Measurements from ENCODE around the gene SLIT3.

The SLIT3 gene

DNA sequence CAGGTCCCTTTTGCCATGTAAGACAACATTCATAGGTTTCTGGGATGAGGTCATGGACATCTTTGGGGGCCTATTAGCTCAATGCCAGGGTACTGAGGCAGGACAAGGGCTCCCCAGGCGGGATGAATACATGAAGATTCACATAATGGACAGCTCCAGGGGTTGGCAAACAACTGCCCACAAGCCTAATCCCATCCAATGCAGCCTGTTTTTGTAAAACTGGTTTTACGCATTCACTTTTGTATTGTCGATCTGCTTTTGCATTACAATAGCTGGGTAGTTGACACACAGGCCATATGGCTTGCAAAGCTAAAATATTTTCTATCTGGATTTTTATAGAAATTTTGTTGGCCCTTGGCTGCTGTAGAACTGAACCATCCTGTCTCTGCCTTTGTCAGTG lies 473.3 kb downstream of the SLIT3 start:
- Histone ChIP-seq H3K36me3 (ENCODE audit: control insufficient read depth, insufficient read depth, low read length) (no peaks in the 10 kb centered on the region), H3K4me3 (replicated peaks; ENCODE audit: low read depth, low read length) (no peak overlapping the region), H3K27me3 (replicated peaks; ENCODE audit: control insufficient read depth, insufficient read depth, low read length) (peaks cover 2% of the 10 kb centered on the region; the same call in 1 of the 2 replicates)
- no peak for DNase-seq (ENCODE audit: extremely low read depth, insufficient read length)
- TF ChIP-seq, protein P1, sequence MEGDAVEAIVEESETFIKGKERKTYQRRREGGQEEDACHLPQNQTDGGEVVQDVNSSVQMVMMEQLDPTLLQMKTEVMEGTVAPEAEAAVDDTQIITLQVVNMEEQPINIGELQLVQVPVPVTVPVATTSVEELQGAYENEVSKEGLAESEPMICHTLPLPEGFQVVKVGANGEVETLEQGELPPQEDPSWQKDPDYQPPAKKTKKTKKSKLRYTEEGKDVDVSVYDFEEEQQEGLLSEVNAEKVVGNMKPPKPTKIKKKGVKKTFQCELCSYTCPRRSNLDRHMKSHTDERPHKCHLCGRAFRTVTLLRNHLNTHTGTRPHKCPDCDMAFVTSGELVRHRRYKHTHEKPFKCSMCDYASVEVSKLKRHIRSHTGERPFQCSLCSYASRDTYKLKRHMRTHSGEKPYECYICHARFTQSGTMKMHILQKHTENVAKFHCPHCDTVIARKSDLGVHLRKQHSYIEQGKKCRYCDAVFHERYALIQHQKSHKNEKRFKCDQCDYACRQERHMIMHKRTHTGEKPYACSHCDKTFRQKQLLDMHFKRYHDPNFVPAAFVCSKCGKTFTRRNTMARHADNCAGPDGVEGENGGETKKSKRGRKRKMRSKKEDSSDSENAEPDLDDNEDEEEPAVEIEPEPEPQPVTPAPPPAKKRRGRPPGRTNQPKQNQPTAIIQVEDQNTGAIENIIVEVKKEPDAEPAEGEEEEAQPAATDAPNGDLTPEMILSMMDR (IDR thresholded peaks at IDR 0.05; ENCODE audit: insufficient read depth, low read length, poor library complexity, severe bottlenecking), result no peak

DNA sequence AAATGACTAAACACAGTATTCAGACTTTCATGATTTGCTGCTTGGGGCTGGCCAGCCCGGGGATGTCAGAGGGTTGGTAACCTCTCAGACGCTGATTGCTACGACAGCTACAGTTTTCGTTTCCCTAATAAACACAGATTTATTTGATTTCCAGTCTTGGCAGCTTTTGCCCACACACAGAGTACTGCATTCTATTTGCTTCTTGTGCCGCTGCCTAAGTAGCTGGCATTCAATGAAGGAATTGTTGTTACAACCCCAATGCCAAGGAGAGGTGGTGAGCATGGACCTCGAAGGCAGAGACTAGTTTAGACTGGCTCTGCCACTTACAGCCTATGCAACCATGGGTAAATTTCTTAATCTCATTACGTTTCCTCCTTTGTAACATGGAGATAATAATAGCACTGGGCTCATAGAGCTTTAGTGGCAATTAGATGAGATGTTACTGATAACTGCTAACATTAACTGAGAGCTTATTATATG lies 474.7 kb downstream of the SLIT3 start:
- no peak for DNase-seq (ENCODE audit: extremely low read depth, insufficient read length)
- Histone ChIP-seq H3K4me3 (replicated peaks; ENCODE audit: low read depth, low read length) (no peak overlapping the region), H3K36me3 (ENCODE audit: control insufficient read depth, insufficient read depth, low read length) (no peaks in the 10 kb centered on the region), H3K27me3 (replicated peaks; ENCODE audit: control insufficient read depth, insufficient read depth, low read length) (peaks cover 2% of the 10 kb centered on the region; the same call in 1 of the 2 replicates)
- TF ChIP-seq, protein P1 (IDR thresholded peaks at IDR 0.05; ENCODE audit: insufficient read depth, low read length, poor library complexity, severe bottlenecking), result no peak

DNA sequence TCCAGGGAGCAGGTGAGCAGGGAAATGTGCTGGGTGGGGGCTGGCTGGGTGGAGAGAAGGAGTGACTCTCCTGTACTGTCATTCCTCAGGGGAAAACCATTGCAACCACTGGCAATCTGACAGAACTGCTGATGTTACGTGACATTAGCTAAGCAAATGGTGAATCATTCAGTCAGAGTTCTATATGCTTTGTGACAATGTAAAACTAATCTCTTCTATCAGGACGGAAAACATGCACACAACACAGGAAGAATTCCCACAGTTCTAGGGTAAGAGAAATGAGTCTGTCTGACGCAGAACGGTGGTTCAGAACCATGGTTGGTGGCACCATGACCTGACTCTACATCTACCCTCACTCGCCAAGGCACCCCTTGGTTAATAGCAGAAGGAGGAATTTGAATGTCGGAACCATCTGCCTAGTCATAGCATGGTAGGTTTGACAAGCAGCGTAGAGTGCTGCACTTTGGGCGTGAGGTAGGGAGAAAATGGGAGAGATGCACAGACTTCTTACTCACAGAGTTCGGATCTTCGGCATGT lies 478.1 kb downstream of the SLIT3 start:
- DNase-seq (ENCODE audit: extremely low read depth, insufficient read length), result no peak
- peaks cover 2% of the 10 kb centered on the region; the same call in 1 of the 2 replicates for H3K27me3 ChIP-seq (replicated peaks; ENCODE audit: control insufficient read depth, insufficient read depth, low read length)
- no peak overlapping the region for H3K4me3 ChIP-seq (replicated peaks; ENCODE audit: low read depth, low read length)

DNA sequence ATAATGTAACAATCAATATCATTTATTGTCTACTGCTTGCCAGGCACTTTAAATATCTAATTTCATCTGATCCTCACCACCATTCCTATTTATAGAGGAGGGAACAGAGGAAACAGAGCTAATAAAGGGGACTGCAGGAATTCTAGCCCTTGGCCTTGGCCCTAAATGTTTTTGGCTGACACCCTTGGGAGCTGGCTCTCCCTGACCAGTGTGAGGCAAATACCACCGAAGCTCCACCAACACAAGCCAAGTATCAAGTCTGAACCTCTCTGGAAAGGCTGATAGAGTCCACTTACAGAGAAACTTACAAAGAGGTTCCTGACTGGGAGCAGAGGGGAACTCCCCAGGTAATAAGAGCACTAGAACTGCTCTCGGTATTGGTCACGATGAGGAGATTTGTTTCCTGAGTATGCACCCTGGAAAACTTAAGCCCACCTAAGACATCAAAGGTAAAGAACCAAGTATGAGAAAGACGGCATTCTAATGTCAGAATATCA lies 478.6 kb downstream of the SLIT3 start:
- TF ChIP-seq, protein P1 (IDR thresholded peaks at IDR 0.05; ENCODE audit: insufficient read depth, low read length, poor library complexity, severe bottlenecking), result no peak

More for the DNA sequence above, 478.1 kb downstream of the SLIT3 start:
- TF ChIP-seq, protein P1 (IDR thresholded peaks at IDR 0.05; ENCODE audit: insufficient read depth, low read length, poor library complexity, severe bottlenecking), result no peak
- no peaks in the 10 kb centered on the region for H3K36me3 ChIP-seq (ENCODE audit: control insufficient read depth, insufficient read depth, low read length)

DNA sequence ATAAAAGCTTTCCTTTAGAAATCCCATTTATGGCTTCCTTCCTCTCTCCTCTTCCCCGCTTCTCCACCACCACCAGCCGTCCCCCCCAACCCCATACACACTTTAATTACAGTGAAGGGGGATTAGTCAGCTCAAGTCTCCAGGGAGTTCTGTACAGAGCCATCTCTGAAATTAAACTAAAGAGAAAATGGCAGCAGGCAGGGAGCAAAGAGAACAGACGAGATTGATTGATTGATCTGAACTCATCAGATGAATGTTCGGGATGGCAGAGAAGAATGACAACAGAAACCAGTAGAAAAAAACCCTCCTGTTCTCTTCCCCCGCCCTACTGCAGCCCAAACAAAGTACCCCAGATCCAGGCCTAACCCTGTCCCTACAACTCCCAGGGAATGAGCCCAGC lies 480.1 kb downstream of the SLIT3 start:
- no peak overlapping the region for H3K4me3 ChIP-seq (replicated peaks; ENCODE audit: low read depth, low read length)
- H3K27me3 ChIP-seq (replicated peaks; ENCODE audit: control insufficient read depth, insufficient read depth, low read length), result peaks cover 2% of the 10 kb centered on the region; the same call in 1 of the 2 replicates
- TF ChIP-seq, protein P1 (IDR thresholded peaks at IDR 0.05; ENCODE audit: insufficient read depth, low read length, poor library complexity, severe bottlenecking), result no peak
- H3K36me3 ChIP-seq (ENCODE audit: control insufficient read depth, insufficient read depth, low read length), result no peaks in the 10 kb centered on the region
- DNase-seq (ENCODE audit: extremely low read depth, insufficient read length), result no peak

More for the DNA sequence above, 478.6 kb downstream of the SLIT3 start:
- Histone ChIP-seq H3K27me3 (replicated peaks; ENCODE audit: control insufficient read depth, insufficient read depth, low read length) (peaks cover 2% of the 10 kb centered on the region; the same call in 1 of the 2 replicates), H3K4me3 (replicated peaks; ENCODE audit: low read depth, low read length) (no peak overlapping the region), H3K36me3 (ENCODE audit: control insufficient read depth, insufficient read depth, low read length) (no peaks in the 10 kb centered on the region)
- no peak for DNase-seq (ENCODE audit: extremely low read depth, insufficient read length)

Data from GM06990 (cell line).